HUES48 (cell line): Measurements from ENCODE around the gene MTREX.
A peak's percentile ranks its signal among the peaks of the same experiment; 100 is the strongest.
"Not testable (repeated sequence)": the region's sequence is repeated elsewhere in the genome, so short reads cannot be mapped to it uniquely, and the experiment has no call there.

Experiments
- H3K27ac ChIP-seq: one replicate; pipeline ENCODE4 v1.7.0; 2013; ENCODE audit warnings: low read depth, low read length, inconsistent platforms
- H3K27me3 ChIP-seq: 2 replicates; pipeline ENCODE4 v1.6.1; 2013; ENCODE audit warnings: mild to moderate bottlenecking, low read length; ENCODE audit not compliant: control insufficient read depth, insufficient read depth
- H3K36me3 ChIP-seq: 2 replicates; pipeline ENCODE4 v1.6.1; 2013; ENCODE audit warnings: low read length; ENCODE audit not compliant: control insufficient read depth, insufficient read depth
- H3K4me1 ChIP-seq: 2 replicates; pipeline ENCODE4 v1.6.1; 2013; ENCODE audit warnings: mild to moderate bottlenecking, low read length; ENCODE audit not compliant: control insufficient read depth, insufficient read depth
- H3K4me3 ChIP-seq: 2 replicates; pipeline ENCODE4 v1.5.1; 2013; ENCODE audit warnings: mild to moderate bottlenecking, low read depth, low read length
- H3K9ac ChIP-seq: 2 replicates; pipeline ENCODE4 v1.6.1; 2013; ENCODE audit warnings: mild to moderate bottlenecking, low read depth, low read length, moderate library complexity
- H3K9me3 ChIP-seq: 2 replicates; pipeline ENCODE4 v1.6.1; 2013; ENCODE audit warnings: low read length; ENCODE audit not compliant: control insufficient read depth, insufficient read depth

Gene MTREX

GRCh38 chr5:55305345-55305744 lies 2.4 kb upstream of the MTREX start:
- Histone ChIP-seq H3K9ac (no peak overlapping the region), H3K27ac (no peak overlapping the region), H3K4me3 (no peak overlapping the region)

DNA sequence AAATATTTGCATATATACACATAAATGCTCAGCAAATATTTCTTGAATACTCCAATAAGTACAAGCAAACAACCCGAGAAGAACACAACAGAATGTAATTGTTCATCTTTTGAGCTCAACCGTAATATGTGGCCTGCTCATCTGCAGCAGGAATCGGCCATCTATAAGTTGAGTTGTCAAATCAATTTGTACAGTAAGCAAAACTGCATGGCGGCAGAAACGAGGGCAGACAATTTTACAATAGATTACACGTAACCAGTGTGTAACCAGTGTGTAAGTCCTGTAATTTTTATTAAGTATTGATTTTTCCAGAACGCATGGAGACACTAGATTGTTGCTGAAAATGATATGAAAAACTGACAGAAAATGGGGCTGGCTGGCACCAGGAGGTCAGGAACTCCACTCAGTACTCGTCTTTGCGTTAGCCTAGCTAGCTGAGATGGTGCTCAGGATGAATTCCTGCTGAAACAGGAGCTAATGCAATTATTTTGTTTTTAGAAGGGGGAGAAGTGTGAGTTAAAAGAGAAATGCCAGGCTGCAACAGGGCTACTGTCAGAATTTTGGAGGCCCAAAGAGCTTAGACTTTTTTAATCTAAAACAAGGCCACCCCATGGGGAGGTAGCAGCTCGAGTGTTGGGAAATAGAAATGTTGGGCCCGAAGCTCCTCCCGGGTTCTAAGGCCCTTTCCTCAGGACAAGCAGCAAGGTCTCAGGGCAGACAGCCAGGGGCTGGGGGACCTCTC lies 977 bp upstream of the MTREX start:
- Histone ChIP-seq H3K9ac (peak overlapping the region; percentile 97), H3K4me3 (peak overlapping the region; percentile 94), H3K4me1 (peaks cover 15% of the 10 kb centered on the region), H3K36me3 (peaks cover 8% of the 10 kb centered on the region), H3K9me3 (no peaks in the 10 kb centered on the region), H3K27me3 (no peaks in the 10 kb centered on the region), H3K27ac (peak overlapping the region; percentile 95)

More at GRCh38 chr5:55305345-55305744, 2.4 kb upstream of the MTREX start:
- Histone ChIP-seq H3K36me3 (no peaks in the 10 kb centered on the region), H3K27me3 (no peaks in the 10 kb centered on the region), H3K4me1 (peaks cover 15% of the 10 kb centered on the region), H3K9me3 (no peaks in the 10 kb centered on the region)

DNA sequence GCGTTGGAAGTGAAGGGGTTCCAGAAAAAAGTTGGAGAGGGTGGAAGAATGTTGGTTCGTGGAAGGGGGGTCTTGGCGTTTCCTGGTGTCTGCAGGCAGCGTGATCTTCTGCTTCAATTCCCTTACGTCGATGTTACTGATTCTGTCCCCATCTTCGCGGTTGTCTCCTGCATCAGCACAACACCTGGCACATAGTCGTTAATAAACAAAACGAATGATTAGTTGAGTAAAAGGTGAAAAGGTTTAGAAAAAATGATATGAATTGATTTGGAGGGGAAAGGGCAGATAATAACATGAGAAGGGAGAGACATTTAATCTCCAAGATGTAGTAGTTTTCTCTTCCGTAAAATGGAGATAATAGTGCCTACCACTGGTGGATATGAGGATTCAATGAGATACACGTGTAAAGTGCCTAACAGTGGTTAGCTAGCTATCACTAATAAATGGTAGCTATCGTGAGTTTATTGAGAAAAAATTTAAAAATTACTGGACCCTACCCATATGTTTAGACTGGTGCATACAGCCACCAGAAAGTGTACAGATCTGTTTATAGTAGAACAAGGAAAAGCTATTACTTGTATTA lies 556 bp downstream of the MTREX start:
- peak overlapping the region; percentile 94 for H3K4me3 ChIP-seq
- no peaks in the 10 kb centered on the region for H3K27me3 ChIP-seq
- H3K27ac ChIP-seq: peak overlapping the region; percentile 95
- peaks cover 8% of the 10 kb centered on the region for H3K36me3 ChIP-seq
- peaks cover 15% of the 10 kb centered on the region for H3K4me1 ChIP-seq
- peak overlapping the region; percentile 97 for H3K9ac ChIP-seq
- no peaks in the 10 kb centered on the region for H3K9me3 ChIP-seq

- Histone ChIP-seq H3K36me3 (peaks cover 19% of the 10 kb centered on the region), H3K27ac (no peak overlapping the region), H3K9ac (no peak overlapping the region), H3K27me3 (no peaks in the 10 kb centered on the region), H3K9me3 (no peaks in the 10 kb centered on the region), H3K4me1 (peaks cover 4% of the 10 kb centered on the region; the same call in 1 of the 2 replicates), H3K4me3 (no peak overlapping the region)
Measured at GRCh38 chr5:55313870-55314617, 6.3 kb downstream of the MTREX start.

DNA sequence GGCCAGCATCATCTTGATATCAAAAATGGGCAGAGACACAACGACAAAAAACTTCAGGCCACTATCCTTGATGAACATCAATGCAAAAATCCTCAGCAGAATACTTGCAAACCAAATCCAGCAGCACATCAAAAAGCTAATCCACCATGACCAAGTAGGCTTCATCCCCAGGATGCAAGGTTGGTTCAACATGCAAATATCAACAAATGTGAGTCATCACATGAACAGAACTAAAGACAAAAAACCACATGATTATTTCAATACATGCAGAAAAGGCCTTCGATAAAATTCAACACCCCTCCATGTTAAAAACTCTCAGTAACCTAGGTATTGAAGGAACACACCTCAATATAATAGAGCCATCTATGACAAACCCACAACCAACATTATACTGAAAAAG lies 8.5 kb downstream of the MTREX start:
- Histone ChIP-seq H3K4me1 (peaks cover 4% of the 10 kb centered on the region; the same call in 1 of the 2 replicates), H3K9ac (no peak overlapping the region), H3K4me3 (no peak overlapping the region), H3K9me3 (no peaks in the 10 kb centered on the region), H3K36me3 (peaks cover 13% of the 10 kb centered on the region), H3K27ac (no peak overlapping the region), H3K27me3 (no peaks in the 10 kb centered on the region)

GRCh38 chr5:55316837-55317236 lies 9.0 kb downstream of the MTREX start:
- H3K36me3 ChIP-seq: peaks cover 11% of the 10 kb centered on the region; the same call in 1 of the 2 replicates
- peaks cover 4% of the 10 kb centered on the region; the same call in 1 of the 2 replicates for H3K4me1 ChIP-seq
- no peak overlapping the region for H3K9ac ChIP-seq
- no peaks in the 10 kb centered on the region for H3K27me3 ChIP-seq
- no peak overlapping the region for H3K27ac ChIP-seq
- H3K9me3 ChIP-seq: no peaks in the 10 kb centered on the region
- H3K4me3 ChIP-seq: no peak overlapping the region

GRCh38 chr5:55318237-55318636 lies 10.4 kb downstream of the MTREX start:
- H3K27me3 ChIP-seq, H3K4me1 ChIP-seq, H3K27ac ChIP-seq, H3K9me3 ChIP-seq, H3K9ac ChIP-seq, H3K4me3 ChIP-seq: not testable (repeated sequence)
- peaks cover 22% of the 10 kb centered on the region for H3K36me3 ChIP-seq

- Histone ChIP-seq H3K4me1 (no peaks in the 10 kb centered on the region), H3K9me3 (no peaks in the 10 kb centered on the region), H3K27ac (no peak overlapping the region), H3K27me3 (no peaks in the 10 kb centered on the region), H3K9ac (no peak overlapping the region), H3K4me3 (no peak overlapping the region), H3K36me3 (peaks cover 30% of the 10 kb centered on the region)
Measured at GRCh38 chr5:55319491-55319890, 11.7 kb downstream of the MTREX start.

- Histone ChIP-seq H3K9ac (no peak overlapping the region), H3K4me3 (no peak overlapping the region), H3K4me1 (no peaks in the 10 kb centered on the region), H3K36me3 (peaks cover 35% of the 10 kb centered on the region), H3K27me3 (no peaks in the 10 kb centered on the region), H3K27ac (no peak overlapping the region), H3K9me3 (no peaks in the 10 kb centered on the region)
Measured at GRCh38 chr5:55320571-55320970, 12.8 kb downstream of the MTREX start.

DNA sequence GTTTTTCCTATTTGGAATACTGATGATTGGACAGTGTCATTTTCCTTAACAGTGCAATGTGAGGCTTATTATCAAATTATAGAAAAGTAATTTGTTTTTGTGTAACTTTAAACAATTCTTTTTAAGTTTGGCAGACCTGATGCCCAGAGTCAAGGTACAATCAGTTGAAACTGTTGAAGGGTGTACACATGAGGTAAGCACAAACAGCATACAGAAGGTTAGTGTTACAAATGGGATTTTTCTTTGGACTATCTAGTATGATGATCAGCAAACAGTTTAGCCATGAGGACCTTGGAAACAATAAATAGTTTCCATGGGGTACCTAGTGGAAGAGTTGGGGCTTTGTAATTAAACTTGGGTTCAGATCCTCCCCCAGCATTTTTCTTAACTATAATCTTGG lies 16.2 kb downstream of the MTREX start:
- no peak overlapping the region for H3K4me3 ChIP-seq
- H3K4me1 ChIP-seq: no peaks in the 10 kb centered on the region
- no peaks in the 10 kb centered on the region for H3K27me3 ChIP-seq
- peaks cover 63% of the 10 kb centered on the region for H3K36me3 ChIP-seq
- H3K9ac ChIP-seq: no peak overlapping the region
- H3K27ac ChIP-seq: no peak overlapping the region
- no peaks in the 10 kb centered on the region for H3K9me3 ChIP-seq
